Measurements from ENCODE around the gene ZSCAN21.

GRCh38 chr7:100027197-100027596 is 22.4 kb upstream of the ZSCAN21 start:
- TF ChIP-seq, protein P1, sequence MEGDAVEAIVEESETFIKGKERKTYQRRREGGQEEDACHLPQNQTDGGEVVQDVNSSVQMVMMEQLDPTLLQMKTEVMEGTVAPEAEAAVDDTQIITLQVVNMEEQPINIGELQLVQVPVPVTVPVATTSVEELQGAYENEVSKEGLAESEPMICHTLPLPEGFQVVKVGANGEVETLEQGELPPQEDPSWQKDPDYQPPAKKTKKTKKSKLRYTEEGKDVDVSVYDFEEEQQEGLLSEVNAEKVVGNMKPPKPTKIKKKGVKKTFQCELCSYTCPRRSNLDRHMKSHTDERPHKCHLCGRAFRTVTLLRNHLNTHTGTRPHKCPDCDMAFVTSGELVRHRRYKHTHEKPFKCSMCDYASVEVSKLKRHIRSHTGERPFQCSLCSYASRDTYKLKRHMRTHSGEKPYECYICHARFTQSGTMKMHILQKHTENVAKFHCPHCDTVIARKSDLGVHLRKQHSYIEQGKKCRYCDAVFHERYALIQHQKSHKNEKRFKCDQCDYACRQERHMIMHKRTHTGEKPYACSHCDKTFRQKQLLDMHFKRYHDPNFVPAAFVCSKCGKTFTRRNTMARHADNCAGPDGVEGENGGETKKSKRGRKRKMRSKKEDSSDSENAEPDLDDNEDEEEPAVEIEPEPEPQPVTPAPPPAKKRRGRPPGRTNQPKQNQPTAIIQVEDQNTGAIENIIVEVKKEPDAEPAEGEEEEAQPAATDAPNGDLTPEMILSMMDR (IDR thresholded peaks at IDR 0.05; ENCODE audit: insufficient read depth, low read depth, low read length), result no peak
- TF ChIP-seq EZH2 (IDR thresholded peaks at IDR 0.05; ENCODE audit: insufficient read depth, low read length), result no peak
